Thoracic aorta (tissue), 2 donors: ENCODE data around the gene SPC24. TPM values are rescaled to one million over a fixed set of nuclear protein-coding genes. Genes with fewer than 3 reads are reported as not detected.

Experiments used
- ATAC-seq: fragments of 150-250 bp; one replicate; pipeline ENCODE4 v1.8.0; 2017; ENCODE audit warnings: low read depth; ENCODE audit not compliant: insufficient number of reproducible peaks, low FRiP score
- DNase-seq: peaks from one replicate; pipeline ENCODE4 v3.0.0-alpha.2; 2020; ENCODE audit warnings: low spot score
- H3K27ac ChIP-seq, 2 donors: fragments of 200-600 bp; sonication (generic); 1 replicate in 1 of 2; 2 replicates in 1 of 2; pipeline ENCODE4 v1.5.1; 2016; ENCODE audit warnings: mild to moderate bottlenecking in 2 of 2, moderate library complexity in 2 of 2
- H3K27me3 ChIP-seq: fragments of 200-600 bp; sonication (generic); replicated peaks from 2 replicates; pipeline ENCODE4 v1.6.0; 2016; ENCODE audit warnings: mild to moderate bottlenecking; ENCODE audit not compliant: insufficient read depth
- H3K36me3 ChIP-seq: fragments of 200-600 bp; sonication (generic); one replicate; pipeline ENCODE4 v1.5.1; 2016
- H3K4me1 ChIP-seq, 2 donors: fragments of 200-600 bp; sonication (generic); 1 replicate in 1 of 2; 2 replicates in 1 of 2; pipeline versions ENCODE4 v1.5.1 to v1.6.0; 2016; ENCODE audit warnings: low read depth in 2 of 2, mild to moderate bottlenecking in 1 of 2; ENCODE audit not compliant: control insufficient read depth in 1 of 2
- H3K4me3 ChIP-seq: fragments of 200-600 bp; sonication (generic); 2 replicates; pipeline ENCODE4 v1.5.1; 2016; ENCODE audit warnings: mild to moderate bottlenecking
- H3K9me3 ChIP-seq: fragments of 200-600 bp; sonication (generic); 2 replicates; pipeline ENCODE4 v1.5.1; 2016
- total RNA-seq, 2 donors: library from RNA; depleted of rRNA; stranded (reverse); fragments of >200 nt; gene quantifications; one replicate each; pipeline versions ENCODE4 v1.1.0 to v1.2.3, GENCODE V29; 2016
- TF ChIP-seq, protein P1 (sequence below): fragments of 200-600 bp; sonication (generic); IDR thresholded peaks from one replicate; pipeline ENCODE4 v1.5.1; 2019; ENCODE audit warnings: antibody characterized with exemption

The SPC24 gene
- total RNA-seq, 2 donors from 2014 or later: 2.4 to 4.7 TPM

DNA sequence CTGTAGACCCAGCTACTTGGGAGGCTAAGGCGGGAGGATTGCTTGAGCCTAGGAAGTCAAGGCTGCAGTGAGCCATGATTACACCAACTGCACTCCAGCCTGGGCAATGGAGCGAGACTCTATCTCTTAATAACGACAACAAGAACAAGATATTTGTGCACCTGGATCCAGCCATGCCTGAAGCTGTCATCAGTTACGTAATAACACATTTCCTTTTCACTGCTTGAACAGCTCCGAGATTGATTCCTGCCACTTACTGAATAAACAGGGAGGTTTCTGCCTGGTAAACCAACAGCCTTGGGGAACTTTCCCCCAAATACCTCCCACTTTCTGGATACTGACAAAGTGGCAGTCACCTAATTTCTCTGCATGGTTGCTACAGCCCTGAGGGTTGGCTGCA, 36.4 kb upstream of the SPC24 start:
- peak overlapping the region; percentile 89 to 95 for H3K27ac ChIP-seq
- TF ChIP-seq, protein P1, sequence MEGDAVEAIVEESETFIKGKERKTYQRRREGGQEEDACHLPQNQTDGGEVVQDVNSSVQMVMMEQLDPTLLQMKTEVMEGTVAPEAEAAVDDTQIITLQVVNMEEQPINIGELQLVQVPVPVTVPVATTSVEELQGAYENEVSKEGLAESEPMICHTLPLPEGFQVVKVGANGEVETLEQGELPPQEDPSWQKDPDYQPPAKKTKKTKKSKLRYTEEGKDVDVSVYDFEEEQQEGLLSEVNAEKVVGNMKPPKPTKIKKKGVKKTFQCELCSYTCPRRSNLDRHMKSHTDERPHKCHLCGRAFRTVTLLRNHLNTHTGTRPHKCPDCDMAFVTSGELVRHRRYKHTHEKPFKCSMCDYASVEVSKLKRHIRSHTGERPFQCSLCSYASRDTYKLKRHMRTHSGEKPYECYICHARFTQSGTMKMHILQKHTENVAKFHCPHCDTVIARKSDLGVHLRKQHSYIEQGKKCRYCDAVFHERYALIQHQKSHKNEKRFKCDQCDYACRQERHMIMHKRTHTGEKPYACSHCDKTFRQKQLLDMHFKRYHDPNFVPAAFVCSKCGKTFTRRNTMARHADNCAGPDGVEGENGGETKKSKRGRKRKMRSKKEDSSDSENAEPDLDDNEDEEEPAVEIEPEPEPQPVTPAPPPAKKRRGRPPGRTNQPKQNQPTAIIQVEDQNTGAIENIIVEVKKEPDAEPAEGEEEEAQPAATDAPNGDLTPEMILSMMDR: no peak
- no peaks in the 10 kb centered on the region for H3K9me3 ChIP-seq
- no peaks in the 10 kb centered on the region for H3K27me3 ChIP-seq
- ATAC-seq (no peak), DNase-seq (no peak)
- H3K4me3 ChIP-seq: no peak overlapping the region
- peaks cover 51 to 86% of the 10 kb centered on the region in 2 donors for H3K4me1 ChIP-seq
- peaks cover 28% of the 10 kb centered on the region for H3K36me3 ChIP-seq

DNA sequence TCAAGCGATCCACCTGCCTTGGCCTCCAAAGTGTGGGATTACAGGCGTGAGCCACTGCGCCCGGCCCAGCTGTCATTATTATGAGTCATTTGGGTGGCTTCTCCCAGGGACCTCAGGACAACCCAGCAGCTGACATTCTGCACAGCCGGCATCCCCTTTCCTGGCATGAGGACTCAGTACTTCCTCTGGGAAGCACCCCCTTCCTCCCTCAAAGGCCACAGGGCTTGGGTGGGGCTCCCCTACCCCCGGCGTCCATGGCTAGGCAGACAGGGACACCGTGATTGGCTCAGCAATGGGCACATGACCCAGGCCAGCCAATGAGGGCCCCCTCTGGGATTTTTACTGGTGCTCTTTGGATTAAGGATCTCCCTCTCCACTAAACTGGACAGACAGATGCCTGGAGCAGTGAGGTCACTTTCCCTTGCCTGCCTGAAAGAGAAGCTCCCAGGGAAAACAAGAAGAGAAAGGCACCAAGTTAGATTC, 35.7 kb upstream of the SPC24 start:
- ATAC-seq (peak; percentile 48), DNase-seq (peak; percentile 65)
- peak overlapping the region; percentile 89 to 95 for H3K27ac ChIP-seq
- no peaks in the 10 kb centered on the region for H3K27me3 ChIP-seq
- H3K4me1 ChIP-seq: peaks cover 55 to 92% of the 10 kb centered on the region in 2 donors
- peaks cover 28% of the 10 kb centered on the region for H3K36me3 ChIP-seq
- peak overlapping the region; percentile 4 for H3K4me3 ChIP-seq
- H3K9me3 ChIP-seq: no peaks in the 10 kb centered on the region
- TF ChIP-seq, protein P1: no peak

DNA sequence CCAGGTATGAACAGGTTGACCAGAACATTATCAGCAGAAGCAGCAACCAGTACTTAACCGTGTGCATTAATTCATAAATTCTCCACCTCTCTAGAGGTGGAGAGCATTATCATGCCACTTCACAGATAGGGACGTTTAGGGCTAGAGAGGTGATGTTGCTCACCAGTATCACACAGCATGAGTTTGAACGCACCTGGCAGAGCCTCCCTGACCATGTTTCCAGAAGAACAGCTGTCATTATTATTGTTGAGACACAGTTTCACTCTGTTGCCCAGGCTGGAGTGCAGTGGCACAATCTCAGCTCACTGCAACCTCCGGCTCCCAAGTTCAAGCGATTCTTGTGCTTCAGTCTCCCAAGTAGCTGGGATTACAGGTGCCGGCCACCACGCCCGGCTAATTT, 34.9 kb upstream of the SPC24 start:
- Histone ChIP-seq H3K36me3 (peaks cover 28% of the 10 kb centered on the region), H3K9me3 (no peaks in the 10 kb centered on the region), H3K4me3 (peak overlapping the region; percentile 4), H3K27me3 (no peaks in the 10 kb centered on the region), H3K4me1 (peaks cover 59 to 98% of the 10 kb centered on the region in 2 donors), H3K27ac (peak overlapping the region; percentile 89 to 95)
- TF ChIP-seq, protein P1: no peak
- no peak for ATAC-seq
- DNase-seq: no peak

DNA sequence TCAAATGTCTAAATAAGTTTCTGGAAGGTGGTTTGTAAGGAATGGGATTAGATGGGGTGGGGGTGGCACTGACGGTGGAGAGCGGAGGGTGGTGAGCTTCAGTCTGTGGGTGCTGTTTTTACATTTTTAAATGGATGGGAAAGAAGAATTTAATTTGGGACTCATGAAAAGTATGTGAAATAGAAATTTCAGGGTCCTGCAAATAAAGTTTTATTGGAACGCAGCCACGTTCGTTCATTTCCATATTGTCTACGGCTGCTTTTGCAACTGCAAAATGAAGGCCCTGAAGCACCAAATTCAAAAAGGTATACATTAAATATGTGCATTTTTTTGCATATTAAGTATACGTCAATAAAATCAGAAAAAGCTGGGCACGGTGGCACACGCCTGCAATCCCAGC, 31.9 kb upstream of the SPC24 start:
- Histone ChIP-seq H3K27me3 (no peaks in the 10 kb centered on the region), H3K36me3 (peaks cover 10% of the 10 kb centered on the region), H3K27ac (peak overlapping the region; percentile 76 to 89), H3K4me3 (no peak overlapping the region), H3K4me1 (peaks cover 55 to 98% of the 10 kb centered on the region in 2 donors), H3K9me3 (no peaks in the 10 kb centered on the region)
- ATAC-seq (no peak), DNase-seq (no peak)
- TF ChIP-seq, protein P1: no peak

DNA sequence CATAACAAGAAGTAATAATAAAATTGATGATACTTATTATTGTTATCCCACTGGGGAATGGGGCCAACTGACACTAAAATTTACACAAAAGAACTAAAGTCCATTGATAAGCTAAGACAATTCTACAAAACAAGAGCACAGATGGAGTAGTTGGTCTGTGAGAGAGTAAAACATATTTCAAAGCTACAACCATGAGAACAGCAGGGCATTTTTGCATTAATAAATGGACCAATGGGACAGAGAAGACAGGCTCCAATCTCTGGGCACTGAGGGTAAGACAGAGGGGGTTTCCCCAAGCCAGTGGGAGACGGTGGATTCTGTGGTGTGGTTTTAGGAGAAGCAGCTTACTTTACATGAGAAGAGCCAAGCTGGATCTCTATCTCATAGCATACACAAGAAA, 27.4 kb upstream of the SPC24 start:
- TF ChIP-seq, protein P1: no peak
- no peak for DNase-seq
- no peak for ATAC-seq
- peaks cover 12% of the 10 kb centered on the region for H3K36me3 ChIP-seq
- H3K4me3 ChIP-seq: no peak overlapping the region
- H3K27ac ChIP-seq: peak overlapping the region; percentile 71 to 89
- H3K27me3 ChIP-seq: no peaks in the 10 kb centered on the region
- peaks cover 49 to 95% of the 10 kb centered on the region in 2 donors for H3K4me1 ChIP-seq
- H3K9me3 ChIP-seq: no peaks in the 10 kb centered on the region
